ENCODE measurements around the gene PIGH.
"Not testable (repeated sequence)": the region's sequence is repeated elsewhere in the genome, so short reads cannot be mapped to it uniquely, and the experiment has no call there.

GRCh38 chr14:67626131-67626530 lies 26.1 kb upstream of the PIGH start:
- not testable (repeated sequence) for TF ChIP-seq POLR2AphosphoS5, POLR2A, EP300 (IDR thresholded peaks at IDR 0.05)
- TF ChIP-seq, protein P1, sequence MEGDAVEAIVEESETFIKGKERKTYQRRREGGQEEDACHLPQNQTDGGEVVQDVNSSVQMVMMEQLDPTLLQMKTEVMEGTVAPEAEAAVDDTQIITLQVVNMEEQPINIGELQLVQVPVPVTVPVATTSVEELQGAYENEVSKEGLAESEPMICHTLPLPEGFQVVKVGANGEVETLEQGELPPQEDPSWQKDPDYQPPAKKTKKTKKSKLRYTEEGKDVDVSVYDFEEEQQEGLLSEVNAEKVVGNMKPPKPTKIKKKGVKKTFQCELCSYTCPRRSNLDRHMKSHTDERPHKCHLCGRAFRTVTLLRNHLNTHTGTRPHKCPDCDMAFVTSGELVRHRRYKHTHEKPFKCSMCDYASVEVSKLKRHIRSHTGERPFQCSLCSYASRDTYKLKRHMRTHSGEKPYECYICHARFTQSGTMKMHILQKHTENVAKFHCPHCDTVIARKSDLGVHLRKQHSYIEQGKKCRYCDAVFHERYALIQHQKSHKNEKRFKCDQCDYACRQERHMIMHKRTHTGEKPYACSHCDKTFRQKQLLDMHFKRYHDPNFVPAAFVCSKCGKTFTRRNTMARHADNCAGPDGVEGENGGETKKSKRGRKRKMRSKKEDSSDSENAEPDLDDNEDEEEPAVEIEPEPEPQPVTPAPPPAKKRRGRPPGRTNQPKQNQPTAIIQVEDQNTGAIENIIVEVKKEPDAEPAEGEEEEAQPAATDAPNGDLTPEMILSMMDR (IDR thresholded peaks at IDR 0.05), result not testable (repeated sequence)
